HG02973 (cell line): ENCODE data around the gene GDPD1.
"Not testable (repeated sequence)": the region's sequence is repeated elsewhere in the genome, so short reads cannot be mapped to it uniquely, and the experiment has no call there.

ENCODE experiments used
- ATAC-seq: cut with Tn5 transposase; IDR thresholded peaks from one replicate; pipeline ENCODE4 v1.9.1; 2021; ENCODE audit warnings: moderate library complexity; ENCODE audit not compliant: unreplicated experiment

GDPD1 gene

DNA sequence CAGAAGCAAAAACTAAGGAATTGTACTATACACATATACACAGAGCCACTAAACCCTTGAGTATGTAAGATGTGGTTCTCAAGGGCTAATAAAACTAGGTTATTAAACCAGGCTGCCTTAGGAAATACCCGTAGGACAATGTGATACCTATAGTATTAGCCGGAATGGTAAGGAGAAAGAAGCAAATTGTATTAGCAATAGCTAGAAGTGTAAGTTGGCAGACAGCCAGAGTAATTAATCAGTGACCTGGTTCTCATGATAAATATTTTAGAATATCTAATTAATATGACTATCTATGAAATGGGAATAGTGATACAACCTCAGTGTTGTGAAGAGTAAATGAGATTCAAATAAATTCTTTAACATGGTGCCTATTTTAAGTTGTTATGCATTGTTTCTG is 18.6 kb downstream of the GDPD1 start:
- no peak for ATAC-seq

DNA sequence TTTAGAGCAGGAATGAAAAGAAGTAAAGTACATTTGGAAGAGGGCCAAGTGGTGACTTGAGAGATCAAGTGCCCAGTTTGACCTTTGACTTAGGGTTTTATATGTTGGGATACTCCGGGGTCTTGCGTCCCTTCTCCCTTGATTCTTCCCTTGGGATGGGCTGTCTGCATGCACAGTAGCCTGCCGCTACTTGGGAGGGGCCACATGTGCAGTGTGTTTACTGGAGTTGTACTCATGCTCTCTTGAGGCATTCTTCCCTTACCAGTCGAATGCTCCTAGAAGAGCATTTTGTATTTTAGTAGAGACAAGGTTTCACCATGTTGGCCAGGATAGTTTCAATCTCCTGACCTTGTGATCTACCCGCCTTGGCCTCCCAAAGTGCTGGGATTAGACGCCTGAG is 23.8 kb downstream of the GDPD1 start:
- no peak for ATAC-seq

DNA sequence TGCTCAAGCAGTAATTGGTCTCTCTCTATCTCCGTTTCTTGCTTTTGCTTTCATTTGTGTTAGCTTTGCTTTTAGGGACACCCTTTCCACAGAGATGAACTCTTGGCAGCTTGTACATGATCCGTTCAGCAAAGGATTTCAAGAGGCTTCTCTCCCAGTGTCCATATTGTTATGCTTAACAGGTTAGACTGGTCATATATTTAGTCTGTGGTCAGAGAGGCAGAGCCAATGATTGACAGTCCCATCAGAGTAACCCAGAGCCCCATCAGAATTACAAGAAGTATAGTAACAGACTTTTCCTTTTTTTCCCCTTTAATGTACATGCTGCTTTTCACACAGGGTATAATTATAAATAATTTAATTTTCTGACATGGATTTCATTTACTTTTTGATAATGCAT is 34.4 kb downstream of the GDPD1 start:
- no peak for ATAC-seq

DNA sequence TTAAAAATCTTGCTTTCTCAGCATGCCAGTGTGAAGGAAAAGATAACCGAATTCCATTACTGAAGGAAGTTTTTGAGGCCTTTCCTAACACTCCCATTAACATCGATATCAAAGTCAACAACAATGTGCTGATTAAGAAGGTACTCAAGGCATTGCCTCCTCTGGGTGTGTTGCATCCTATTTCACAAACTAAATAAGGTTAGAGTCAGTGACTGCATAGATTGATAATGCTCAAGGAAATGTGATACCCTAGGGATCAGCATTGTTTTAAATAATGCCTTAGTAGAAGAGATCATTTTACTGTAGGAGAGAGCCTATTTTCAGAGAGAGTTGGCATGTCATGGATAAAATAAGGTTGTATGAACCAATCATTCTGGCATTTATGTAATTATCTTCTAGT is 36.8 kb downstream of the GDPD1 start:
- ATAC-seq = no peak

DNA sequence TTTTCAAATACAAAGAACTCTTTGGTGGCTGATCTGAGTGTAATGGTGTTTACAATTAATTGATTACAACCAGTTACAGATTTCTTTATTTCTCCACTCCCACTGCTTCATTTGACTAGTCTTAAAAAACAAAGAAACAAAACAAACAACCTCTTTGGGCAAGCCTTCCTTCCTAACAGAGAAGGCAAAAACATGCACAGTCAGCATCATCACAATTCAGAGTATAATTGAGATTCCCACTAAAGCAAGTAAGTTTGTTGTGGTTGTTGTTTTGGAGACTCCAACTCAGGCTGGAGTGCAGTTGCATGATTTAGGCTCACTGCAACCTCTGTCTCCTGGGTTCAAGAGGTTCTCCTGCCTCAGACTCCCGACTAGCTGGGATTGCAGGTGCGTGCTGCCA is 40.4 kb downstream of the GDPD1 start:
- ATAC-seq = no peak

DNA sequence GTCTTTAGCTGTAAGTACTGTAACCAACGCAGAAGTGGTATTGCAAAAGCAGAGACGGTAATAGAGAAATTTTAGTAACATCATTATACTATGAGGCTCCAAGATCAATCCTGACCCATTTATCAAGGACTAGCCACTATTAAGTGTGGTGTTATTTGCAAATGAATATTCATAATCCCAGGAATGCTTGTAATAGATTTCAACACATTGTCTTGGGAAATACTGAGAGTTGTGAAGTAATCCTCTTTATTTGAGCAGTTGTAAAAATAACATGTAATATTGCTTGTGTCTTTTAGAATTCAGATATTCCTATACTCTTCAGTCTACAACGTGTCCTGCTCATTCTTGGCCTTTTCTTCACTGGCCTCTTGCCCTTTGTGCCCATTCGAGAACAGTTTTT is 46.4 kb downstream of the GDPD1 start:
- no peak for ATAC-seq

DNA sequence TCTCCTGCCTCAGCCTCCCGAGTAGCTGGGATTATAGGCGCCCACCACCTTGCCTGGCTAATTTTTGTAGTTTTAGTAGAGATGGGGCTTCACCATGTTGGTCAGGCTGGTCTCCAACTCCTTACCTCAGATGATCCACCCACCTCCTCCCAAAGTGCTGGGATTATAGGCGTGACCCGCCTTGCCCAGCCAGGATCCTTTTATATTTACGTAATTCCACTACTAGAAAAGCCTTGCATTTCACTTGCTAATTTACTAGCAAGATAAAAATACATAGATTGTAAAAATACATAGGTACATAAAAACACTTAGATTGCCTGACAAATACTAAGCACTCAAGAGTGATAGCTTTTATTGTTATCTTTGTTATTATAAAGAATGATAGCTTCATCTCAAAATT is 47.5 kb downstream of the GDPD1 start:
- ATAC-seq = no peak

DNA sequence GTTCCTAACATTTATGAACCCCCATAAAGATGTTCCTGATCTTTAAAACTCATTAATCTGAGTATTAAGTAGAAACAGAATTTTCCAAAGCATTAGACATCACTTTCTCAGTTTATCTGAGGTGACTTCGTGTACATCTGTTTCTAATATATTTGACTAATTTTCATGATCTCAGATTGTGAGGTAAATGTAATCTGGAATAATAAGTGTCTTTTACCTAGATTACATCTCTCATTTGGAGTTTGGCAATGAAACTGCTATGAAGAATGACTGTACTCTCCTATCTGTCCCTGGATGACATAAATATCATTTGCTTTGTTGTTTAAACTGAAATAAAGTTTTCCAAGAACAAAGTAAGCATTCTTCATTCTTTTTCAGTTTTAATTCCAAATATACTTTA is 55.3 kb downstream of the GDPD1 start:
- no peak for ATAC-seq

DNA sequence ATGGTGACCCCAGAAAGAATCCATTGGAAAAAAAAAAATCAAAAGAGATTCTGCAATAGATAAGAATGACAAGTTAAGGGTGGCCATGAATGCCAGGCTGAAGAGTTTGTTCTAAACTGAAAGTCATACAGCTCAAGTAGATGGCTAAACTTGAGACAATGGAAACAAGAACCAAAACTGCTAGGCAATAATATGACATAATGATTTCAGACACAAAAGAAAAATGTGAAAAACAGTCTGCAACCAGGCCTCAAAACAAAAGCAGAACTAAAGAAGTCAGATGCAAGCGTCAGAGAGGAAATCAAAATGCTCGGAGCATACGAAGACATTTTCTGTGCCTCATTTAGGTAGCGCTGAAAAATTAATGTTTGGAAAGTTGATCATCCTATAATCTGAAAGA is 56.7 kb downstream of the GDPD1 start:
- ATAC-seq = no peak

DNA sequence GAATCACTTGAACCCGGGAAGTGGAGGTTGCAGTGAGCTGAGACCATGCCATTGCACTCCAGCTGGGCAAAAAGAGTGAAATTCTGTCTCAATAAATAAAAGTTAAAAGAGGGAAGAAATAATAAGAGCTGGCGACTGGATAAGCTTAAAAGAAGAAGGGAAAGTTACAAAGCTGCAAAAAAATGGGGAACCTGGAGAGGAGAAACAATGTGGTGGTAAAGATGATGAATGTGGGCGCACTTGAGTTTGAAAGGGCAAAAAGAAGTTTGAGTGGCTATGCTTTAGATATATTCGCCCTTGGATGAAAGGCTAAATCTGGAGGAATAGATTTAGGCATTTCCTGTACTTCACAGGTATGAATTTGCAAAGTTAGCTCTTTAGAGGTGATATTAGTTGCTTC is 58.1 kb downstream of the GDPD1 start:
- ATAC-seq = no peak

DNA sequence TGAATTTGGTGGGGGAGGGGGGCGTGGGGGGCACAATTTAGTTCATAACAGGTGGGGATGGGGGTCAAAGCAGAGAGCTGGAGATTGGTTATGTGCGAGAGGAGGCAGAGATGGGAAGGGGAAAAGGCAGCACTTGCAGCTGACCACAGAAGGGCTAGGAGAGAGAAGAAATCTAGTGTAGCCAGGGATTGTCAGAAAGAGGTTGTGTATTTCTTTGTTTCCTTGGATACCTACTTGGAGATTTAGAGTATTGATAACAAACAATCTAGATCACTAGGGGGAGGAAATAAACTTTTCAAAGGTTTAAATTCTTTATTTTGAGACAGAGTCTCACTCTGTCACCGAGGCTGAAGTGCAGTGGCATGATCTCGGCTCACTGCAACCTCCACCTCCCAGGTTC is 64.0 kb downstream of the GDPD1 start:
- no peak for ATAC-seq

DNA sequence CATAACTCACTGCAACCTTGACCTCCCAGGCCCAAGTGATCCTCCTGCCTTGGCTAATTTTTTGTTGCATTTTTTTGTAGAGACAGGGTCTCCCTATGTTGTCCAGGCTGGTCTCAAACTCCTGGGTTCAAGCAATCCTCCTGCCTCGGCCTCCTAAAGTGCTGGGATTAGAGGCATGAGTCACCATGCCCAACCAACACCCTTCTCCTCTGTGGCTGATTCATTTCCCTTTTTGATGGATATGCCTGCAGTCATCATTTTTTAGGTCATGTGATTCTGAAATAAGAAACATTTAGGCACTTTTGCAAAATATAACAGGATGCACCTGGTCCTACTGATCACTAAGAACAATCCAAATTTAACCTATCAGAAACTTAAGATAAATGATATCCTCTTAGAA is 67.1 kb downstream of the GDPD1 start:
- ATAC-seq = no peak

DNA sequence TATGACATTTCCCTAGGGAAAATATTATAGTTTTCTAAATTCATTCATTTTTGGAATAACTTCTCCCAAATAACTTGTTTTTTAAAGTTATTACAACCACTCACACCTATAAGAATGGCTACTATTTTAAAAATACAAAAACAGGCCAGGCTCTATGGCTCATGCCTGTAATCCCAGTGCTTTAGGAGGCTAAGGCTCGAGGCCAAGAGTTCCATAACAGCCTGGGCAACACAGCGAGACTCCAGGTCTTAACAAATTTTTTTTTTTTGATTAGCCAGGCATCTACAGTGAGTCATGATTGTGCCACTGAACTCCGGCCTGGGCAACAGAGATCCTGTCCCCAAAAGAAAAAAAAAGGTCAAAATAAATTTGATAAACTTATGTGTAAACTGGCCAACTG is 67.6 kb downstream of the GDPD1 start:
- no peak for ATAC-seq

DNA sequence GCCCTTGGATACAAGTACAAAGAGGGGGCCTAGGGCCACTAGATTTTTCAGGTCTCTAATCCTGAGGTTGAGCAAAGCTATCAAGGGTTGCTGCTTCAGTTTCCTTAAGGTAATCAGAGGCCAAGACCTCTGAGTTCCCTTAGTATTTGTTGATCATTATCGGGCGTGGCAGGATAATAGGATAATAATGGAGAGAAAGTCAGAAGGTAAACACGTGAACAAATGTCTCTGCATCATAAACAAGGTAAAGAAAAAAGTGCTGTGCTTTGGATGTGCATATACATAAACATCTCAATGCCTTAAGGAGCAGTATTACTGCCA is 69.6 kb downstream of the GDPD1 start:
- ATAC-seq = no peak

DNA sequence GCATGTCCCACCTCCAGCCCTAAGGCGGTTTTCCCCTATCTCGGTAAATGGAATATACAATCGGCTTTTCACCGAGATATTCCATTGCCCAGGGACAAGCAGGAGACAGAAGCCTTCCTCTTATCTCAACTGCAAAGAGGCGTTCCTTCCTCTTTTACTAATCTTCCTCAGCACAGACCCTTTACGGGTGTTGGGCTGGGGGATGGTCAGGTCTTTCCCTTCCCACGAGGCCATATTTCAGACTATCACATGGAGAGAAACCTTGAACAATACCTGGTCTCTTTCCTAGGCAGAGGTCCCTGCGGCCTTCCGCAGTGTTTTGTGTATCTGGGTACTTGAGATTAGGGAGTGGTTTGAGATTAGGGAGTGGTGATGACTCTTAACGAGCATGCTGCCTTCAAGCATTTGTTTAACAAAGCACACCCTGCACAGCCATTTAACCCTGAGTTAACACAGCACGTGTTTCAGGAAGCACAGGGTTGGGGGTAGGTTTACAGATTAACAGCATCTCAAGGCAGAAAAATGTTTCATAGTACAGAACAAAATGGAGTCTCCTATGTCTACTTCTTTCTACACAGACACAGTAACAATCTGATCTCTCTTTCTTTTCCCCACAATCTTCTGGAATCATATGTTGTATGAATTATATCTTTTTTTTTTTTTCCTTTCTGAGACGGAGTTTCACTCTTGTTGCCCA is 70.1 kb downstream of the GDPD1 start:
- not testable (repeated sequence) for ATAC-seq

DNA sequence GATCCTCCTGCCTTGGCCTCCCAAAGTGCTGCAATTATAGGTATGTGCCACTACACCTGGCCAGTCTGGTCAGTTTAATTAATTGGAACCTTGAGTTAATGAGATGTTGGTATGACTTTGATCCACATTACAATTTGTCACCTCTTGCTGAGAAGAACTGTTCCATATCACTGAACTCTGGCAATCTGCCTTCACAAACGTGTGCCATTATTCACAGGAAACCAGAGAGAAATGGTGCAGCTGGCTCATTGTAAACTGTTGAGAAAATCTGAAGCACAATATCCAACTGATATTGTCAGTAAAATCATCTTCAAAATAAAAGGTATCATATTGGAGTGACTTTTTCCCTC is 71.8 kb downstream of the GDPD1 start:
- no peak for ATAC-seq

DNA sequence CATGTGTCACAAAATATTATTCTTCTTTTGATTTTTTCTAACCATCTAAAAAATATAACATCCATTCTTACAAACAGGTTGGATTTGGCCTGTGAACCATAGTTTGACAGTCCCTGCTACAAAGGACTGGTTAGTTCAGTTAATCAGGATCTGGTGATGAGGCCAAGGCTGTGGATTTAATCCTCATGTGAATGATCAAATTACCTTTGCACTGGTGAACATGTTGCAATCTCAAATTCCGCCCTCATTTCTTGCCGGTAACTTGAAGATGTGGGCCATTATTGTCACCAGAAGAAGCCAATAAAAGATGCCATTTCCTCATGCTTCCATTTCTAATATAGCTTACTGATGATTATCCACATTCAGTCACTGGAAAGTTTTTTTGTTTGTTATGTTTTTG is 75.9 kb downstream of the GDPD1 start:
- no peak for ATAC-seq

DNA sequence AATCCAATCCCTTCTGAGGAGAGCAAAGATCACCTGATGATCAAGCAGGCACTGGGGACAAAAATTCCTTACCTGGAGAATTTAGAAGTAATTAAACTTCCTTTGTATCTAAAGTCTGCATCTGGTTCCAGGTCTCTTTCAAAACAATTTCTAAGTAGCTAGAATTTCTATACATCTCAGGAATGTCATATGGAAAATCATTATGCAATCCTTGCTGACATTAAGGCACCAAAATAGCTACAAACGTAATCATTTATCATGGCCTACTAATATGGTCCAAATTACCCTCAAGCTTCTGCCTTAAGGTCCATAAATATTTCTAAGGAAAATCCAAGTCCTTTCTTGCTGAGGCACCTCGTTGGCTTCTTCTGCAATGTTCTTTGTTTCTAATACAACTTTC is 78.2 kb downstream of the GDPD1 start:
- ATAC-seq = no peak

DNA sequence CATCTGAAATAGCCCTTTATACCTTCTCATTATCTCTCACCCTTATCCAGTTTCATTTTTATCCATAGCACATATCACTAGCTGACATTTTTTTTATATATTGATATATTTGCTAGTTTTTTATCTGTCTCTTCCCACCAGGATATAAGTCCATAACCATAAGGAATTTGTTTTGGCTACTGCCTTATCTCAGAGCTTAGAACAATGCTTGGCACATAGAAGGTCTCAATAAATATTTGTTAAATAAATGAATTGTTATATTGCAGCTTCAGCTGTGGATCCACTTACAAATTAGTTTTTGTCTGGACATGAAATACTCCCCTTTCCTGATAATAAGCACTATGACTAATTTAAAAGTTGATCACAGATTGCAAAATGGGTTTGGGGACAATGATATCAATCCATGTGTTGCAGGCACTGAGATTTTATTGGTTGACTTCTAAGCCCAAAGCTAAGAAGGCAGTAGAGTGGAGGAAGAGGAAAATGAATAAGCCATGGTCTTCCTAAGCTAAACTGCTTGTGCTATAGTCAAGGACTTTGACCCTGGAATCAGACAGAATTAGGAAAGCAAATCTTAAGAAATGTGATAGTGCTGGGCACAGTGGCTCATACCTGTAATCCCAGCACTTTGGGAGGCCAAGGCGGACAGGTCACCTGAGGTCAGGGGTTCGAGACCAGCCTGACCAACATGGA is 79.2 kb downstream of the GDPD1 start:
- ATAC-seq = no peak

DNA sequence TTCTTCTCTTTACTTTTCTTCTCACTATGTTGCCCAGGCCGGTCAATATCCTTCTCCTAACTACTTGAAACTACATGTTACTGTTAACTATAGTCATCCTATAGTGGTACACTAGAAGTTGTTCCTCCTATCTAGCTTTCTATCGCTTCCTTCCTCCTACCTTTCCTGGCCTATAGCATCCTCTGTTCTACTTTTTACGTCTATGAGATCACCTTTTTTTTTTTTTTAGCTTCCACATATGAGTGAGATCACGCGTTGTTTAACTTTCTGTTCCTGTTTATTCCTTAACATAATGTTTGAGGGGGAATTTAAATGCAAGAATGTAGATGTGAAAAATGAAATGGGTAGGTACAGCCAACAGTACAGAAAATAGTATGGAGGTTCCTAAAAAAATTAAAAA is 80.6 kb downstream of the GDPD1 start:
- ATAC-seq = no peak

DNA sequence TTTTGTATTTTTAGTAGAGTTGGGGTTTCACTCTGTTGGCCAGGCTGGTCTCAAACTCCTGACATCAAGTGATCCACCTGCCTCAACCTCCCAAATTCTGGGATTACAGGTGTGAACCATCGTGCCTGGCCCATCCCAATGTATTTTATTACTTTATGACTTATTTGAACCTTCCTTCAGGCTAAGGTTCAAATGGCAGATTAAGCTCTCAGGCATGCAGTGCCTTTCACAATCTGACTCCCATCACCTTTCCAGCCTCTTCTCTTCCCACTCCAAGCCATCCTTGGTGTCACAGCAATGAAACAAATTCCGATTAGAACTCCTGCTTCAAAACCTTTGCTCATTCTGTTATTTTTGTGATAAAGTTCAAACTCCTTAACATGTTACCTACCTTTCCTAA is 84.5 kb downstream of the GDPD1 start:
- no peak for ATAC-seq

DNA sequence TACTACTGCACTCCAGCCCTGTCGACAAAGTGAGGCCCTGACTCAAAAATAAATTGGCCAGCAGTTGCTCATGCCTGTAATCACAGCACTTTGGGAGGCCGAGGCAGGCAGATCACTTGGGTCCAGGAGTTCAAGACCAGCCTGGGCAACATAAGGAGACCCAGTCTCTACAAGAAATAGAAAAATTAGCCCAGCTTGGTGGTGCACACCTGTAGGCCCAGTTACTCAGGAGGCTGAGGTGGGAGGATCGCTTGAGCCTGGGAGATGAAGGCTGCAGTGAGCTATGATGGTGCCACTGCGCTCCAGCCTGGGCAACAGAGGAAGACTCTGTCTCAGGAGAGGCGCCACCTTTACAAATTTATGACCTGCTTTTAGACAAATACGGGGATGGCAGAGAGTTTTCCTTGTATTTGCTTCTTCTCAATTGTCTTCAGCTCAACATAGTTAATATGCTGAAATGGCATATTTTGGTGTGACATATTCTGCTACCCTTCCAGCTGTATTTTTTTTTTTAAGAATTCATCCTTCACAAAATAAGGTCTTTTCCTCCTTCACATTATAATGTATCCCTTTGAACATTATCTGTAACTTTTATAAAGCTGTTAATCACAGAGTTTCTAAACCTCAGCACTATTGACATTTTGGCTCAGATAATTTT is 90.1 kb downstream of the GDPD1 start:
- no peak for ATAC-seq

DNA sequence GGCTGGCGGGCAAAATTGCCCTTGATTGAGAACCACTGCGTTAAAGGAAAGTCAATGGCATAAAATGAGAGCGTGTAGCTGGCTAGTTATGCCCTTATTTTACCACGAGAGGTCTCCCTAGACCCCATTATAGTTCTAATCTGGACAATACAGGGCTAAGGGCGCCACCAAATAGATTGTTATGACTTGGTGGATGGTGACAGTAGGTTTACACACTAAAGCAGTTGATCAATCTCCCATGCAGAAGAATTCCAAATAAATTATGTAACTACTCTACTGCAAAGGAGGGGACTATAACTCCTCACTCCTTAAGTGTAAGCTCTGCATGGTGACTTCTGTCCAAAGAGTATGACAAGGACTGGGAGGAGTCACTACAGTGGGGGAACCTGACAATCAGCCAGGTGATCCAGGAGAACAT is 90.7 kb downstream of the GDPD1 start:
- no peak for ATAC-seq
